H1 (cell line): ENCODE data around the gene TRIM28. TPM values are rescaled to one million over a fixed set of nuclear protein-coding genes. Genes with fewer than 3 reads are reported as not detected.

Experiments
- CTCF ChIA-PET: fragments of 300-600 bp; sonication (Branson Sonifier 250); formaldehyde crosslinking; loops from one replicate; lab custom pipeline; 2021; ENCODE audit not compliant: partially characterized antibody; lab: Charles Lee
- POLR2A ChIA-PET: fragments of 300-600 bp; sonication (Branson Sonifier 250); formaldehyde crosslinking; loops from one replicate; lab custom pipeline; 2021; ENCODE audit warnings: inconsistent platforms; ENCODE audit not compliant: partially characterized antibody; lab: Charles Lee
- DNase-seq, 2 experiments: peaks; one replicate each; pipeline versions ENCODE4 v3.0.0 to v3.0.0-alpha.2; 2010 to 2022; ENCODE audit warnings: low spot score in 2 of 2, low read depth in 1 of 2, mixed read lengths in 1 of 2
- FAIRE-seq: peaks from 2 replicates; lab custom pipeline; 2011; peaks lifted over from hg19 to GRCh38; lab: Jason Lieb, UNC
- H2AFZ ChIP-seq: 2 replicates; pipeline ENCODE4 v1.8.1; 2012; ENCODE audit warnings: low read length, inconsistent platforms
- H2AK5ac ChIP-seq: 2 replicates; pipeline ENCODE4 v1.6.1; 2013; ENCODE audit warnings: low read depth, low read length
- H2BK120ac ChIP-seq: replicated peaks from 2 replicates; pipeline ENCODE3; 2013; ENCODE audit warnings: low read depth, low read length, inconsistent platforms
- H2BK12ac ChIP-seq: 2 replicates; pipeline ENCODE4 v1.6.1; 2013; ENCODE audit warnings: low read depth, low read length
- H2BK15ac ChIP-seq: 2 replicates; pipeline ENCODE4 v1.6.1; 2013; ENCODE audit warnings: low read length
- H2BK20ac ChIP-seq: 2 replicates; pipeline ENCODE4 v1.6.1; 2013; ENCODE audit warnings: low read length
- H2BK5ac ChIP-seq: 2 replicates; pipeline ENCODE4 v1.6.1; 2013; ENCODE audit warnings: low read depth, low read length
- H3K14ac ChIP-seq: 2 replicates; pipeline ENCODE4 v1.6.1; 2013; ENCODE audit warnings: inconsistent platforms; ENCODE audit not compliant: insufficient read length
- H3K18ac ChIP-seq: 2 replicates; pipeline ENCODE4 v1.6.1; 2013; ENCODE audit warnings: low read length; ENCODE audit errors: extremely low read depth
- H3K23ac ChIP-seq: 2 replicates; pipeline ENCODE4 v1.6.1; 2013; ENCODE audit warnings: inconsistent platforms; ENCODE audit not compliant: insufficient read length
- H3K23me2 ChIP-seq: 2 replicates; pipeline ENCODE4 v1.6.1; 2013; ENCODE audit warnings: low read depth, low read length
- H3K27ac ChIP-seq: 2 replicates; pipeline ENCODE4 v1.6.1; 2011; ENCODE audit warnings: low read depth, low read length, inconsistent platforms
- H3K27me3 ChIP-seq, 4 experiments: replicated peaks in 1 of 4; 1 replicate in 1 of 4; 2 replicates in 3 of 4; pipeline versions ENCODE4 v1.6.1 to v1.8.1; 2011 to 2013; ENCODE audit warnings: low read length in 3 of 4, mild to moderate bottlenecking in 3 of 4, inconsistent platforms in 2 of 4, mixed read lengths in 2 of 4, moderate library complexity in 1 of 4; ENCODE audit not compliant: control insufficient read depth in 3 of 4, insufficient read depth in 3 of 4; ENCODE audit errors: extremely low read depth in 1 of 4
- H3K36me3 ChIP-seq, 4 experiments: 2 replicates each; pipeline versions ENCODE4 v1.6.1 to v1.8.1; 2011 to 2013; ENCODE audit warnings: mild to moderate bottlenecking in 4 of 4, low read length in 3 of 4, moderate library complexity in 2 of 4, control low read depth in 1 of 4, inconsistent platforms in 1 of 4; ENCODE audit not compliant: insufficient read depth in 4 of 4, control insufficient read depth in 2 of 4
- H3K4ac ChIP-seq: replicated peaks from 2 replicates; pipeline ENCODE3; 2013; ENCODE audit warnings: low read length, low read depth, mixed read lengths, inconsistent platforms; ENCODE audit not compliant: insufficient read length
- H3K4me1 ChIP-seq, 4 experiments: replicated peaks in 1 of 4; 1 replicate in 1 of 4; 2 replicates in 3 of 4; pipeline versions ENCODE4 v1.6.1 to v1.8.1; 2011 to 2013; ENCODE audit warnings: low read length in 3 of 4, inconsistent platforms in 2 of 4, mixed read lengths in 1 of 4; ENCODE audit not compliant: insufficient read depth in 4 of 4, control insufficient read depth in 3 of 4
- H3K4me2 ChIP-seq, 2 experiments: 2 replicates each; pipeline versions ENCODE4 v1.6.1 to v1.8.1; 2011 to 2013; ENCODE audit warnings: low read depth in 2 of 2, low read length in 2 of 2, control low read depth in 1 of 2, inconsistent platforms in 1 of 2, mild to moderate bottlenecking in 1 of 2; ENCODE audit not compliant: insufficient read depth in 1 of 2
- H3K4me3 ChIP-seq, 4 experiments: fragments of 200-600, 300-600 bp in 1 of 4; sonication (generic), shearing (Covaris generic), sonication (Bioruptor Twin) in 1 of 4; 2 replicates each; pipeline versions ENCODE4 v1.5.1 to v1.8.1; 2011 to 2016; ENCODE audit warnings: low read length in 4 of 4, low read depth in 3 of 4, control low read depth in 2 of 4, inconsistent platforms in 2 of 4, mild to moderate bottlenecking in 2 of 4, mixed read lengths in 1 of 4, moderate library complexity in 1 of 4; ENCODE audit not compliant: insufficient read depth in 2 of 4; ENCODE audit errors: extremely low read depth in 1 of 4
- H3K56ac ChIP-seq: replicated peaks from 2 replicates; pipeline ENCODE3; 2013; ENCODE audit warnings: low read depth, mild to moderate bottlenecking, mixed read lengths, low read length, inconsistent platforms; ENCODE audit not compliant: insufficient read length
- H3K79me1 ChIP-seq: 2 replicates; pipeline ENCODE4 v1.6.1; 2013; ENCODE audit warnings: low read depth, low read length, control low read depth
- H3K79me2 ChIP-seq, 2 experiments: 2 replicates each; pipeline versions ENCODE4 v1.6.1 to v1.8.1; 2012 to 2013; ENCODE audit warnings: low read length in 2 of 2, mild to moderate bottlenecking in 2 of 2, inconsistent platforms in 1 of 2; ENCODE audit not compliant: insufficient read depth in 2 of 2, control insufficient read depth in 1 of 2
- H3K9ac ChIP-seq, 4 experiments: replicated peaks in 1 of 4; 1 replicate in 1 of 4; 2 replicates in 3 of 4; pipeline versions ENCODE4 v1.6.1 to v1.8.1; 2011 to 2013; ENCODE audit warnings: low read depth in 3 of 4, low read length in 3 of 4, control low read depth in 2 of 4, mild to moderate bottlenecking in 2 of 4, moderate library complexity in 2 of 4, inconsistent platforms in 1 of 4; ENCODE audit errors: extremely low read depth in 1 of 4
- H3K9me3 ChIP-seq, 2 experiments: 2 replicates each; pipeline versions ENCODE4 v1.6.1 to v1.8.1; 2012 to 2013; ENCODE audit warnings: mild to moderate bottlenecking in 2 of 2, moderate library complexity in 2 of 2, control low read depth in 1 of 2, inconsistent platforms in 1 of 2, low read depth in 1 of 2, low read length in 1 of 2, mixed read lengths in 1 of 2; ENCODE audit not compliant: insufficient read depth in 2 of 2
- H4K20me1 ChIP-seq, 2 experiments: replicated peaks in 1 of 2; 2 replicates each; pipeline versions ENCODE3 to v1.8.1; 2011 to 2013; ENCODE audit warnings: inconsistent platforms in 2 of 2, low read length in 2 of 2, mild to moderate bottlenecking in 1 of 2; ENCODE audit not compliant: insufficient read depth in 2 of 2, control insufficient read depth in 1 of 2
- H4K5ac ChIP-seq: 2 replicates; pipeline ENCODE4 v1.6.1; 2013; ENCODE audit warnings: low read length, low read depth, mixed read lengths, inconsistent platforms; ENCODE audit not compliant: insufficient read length
- H4K8ac ChIP-seq: 2 replicates; pipeline ENCODE4 v1.8.0; 2013; ENCODE audit warnings: mild to moderate bottlenecking, moderate library complexity, low read length, inconsistent platforms; ENCODE audit not compliant: insufficient read depth; ENCODE audit errors: extremely low read depth
- H4K91ac ChIP-seq: replicated peaks from 2 replicates; pipeline ENCODE3; 2013; ENCODE audit warnings: low read length, mixed read lengths, inconsistent platforms; ENCODE audit not compliant: insufficient read length
- WGBS, 2 experiments: shearing (Covaris generic) in 1 of 2; methylation state at CpG; one replicate each; pipeline versions ENCODE4 v1.1.6 to v1.1.7; 2013 to 2015; ENCODE audit warnings: low lambda C conversion rate in 2 of 2, mixed read lengths in 2 of 2, inconsistent platforms in 1 of 2, low coverage in 1 of 2, missing lambda C conversion rate in 1 of 2; ENCODE audit not compliant: insufficient replicate concordance in 2 of 2, insufficient coverage in 1 of 2, insufficient read length in 1 of 2; ENCODE audit errors: extremely low coverage in 1 of 2, missing lambda C conversion rate in 1 of 2; 5-methylcytosine and 5-hydroxymethylcytosine counted together
- polyA plus RNA-seq, 7 experiments: library from polyadenylated mRNA; depleted of rRNA in 3 of 7; stranded (reverse) in 5 of 7; unstranded in 2 of 7; fragments of >200 nt in 5 of 7; fragments of 200-250 nt in 2 of 7; gene quantifications; 1 replicate in 5 of 7; 2 replicates in 1 of 7; 4 replicates in 1 of 7; pipeline versions ENCODE4 v1.2.1 to v1.2.3, GENCODE V29; 2011 to 2013; ENCODE audit warnings: missing spikeins in 2 of 7, mixed read lengths in 2 of 7
- total RNA-seq: library from RNA; stranded (reverse); fragmentation: NEBNext Ultra II Directional; extraction: Animal tissue kit (Norgen Biotek cat#: 25700); gene quantifications from 2 replicates; pipeline ENCODE4 v1.2.1, GENCODE V29; 2021

The TRIM28 gene
- total and polyA plus RNA-seq, 2 of the 8 experiments (the other 6 are each of a cell fraction or from before 2014, with no cell fraction given), result 1,433 to 1,442 TPM

- no peak overlapping the region for H3K56ac ChIP-seq
- CTCF ChIA-PET, result interaction anchor here (0.7 to 5.2 kb wide), 32 partner anchors 12 to 243 kb away, joined by 3 to 35 read pairs (median 7); partner anchors contain the start of genes CHMP2A, TRIM28 and UBE2M
- peaks cover 2% of the 10 kb centered on the region; the same call in 1 of the 2 replicates for H3K79me1 ChIP-seq
- H3K27ac ChIP-seq, result peak overlapping the region; percentile 91; the same call in 1 of the 2 replicates
- DNase-seq (no peak), FAIRE-seq (no peak)
- POLR2A ChIA-PET, result interaction anchor here (0.6 to 21.3 kb wide), 27 partner anchors 8 to 194 kb away, joined by 3 to 650 read pairs (median 5); partner anchors contain the start of genes CHMP2A, RPS5, TRIM28 and UBE2M
- H3K14ac ChIP-seq, result no peak overlapping the region
- no peak overlapping the region for H2AK5ac ChIP-seq
- H3K23me2 ChIP-seq, result peaks cover 7% of the 10 kb centered on the region
- no peak overlapping the region for H2BK15ac ChIP-seq
- H3K4ac ChIP-seq, result peak overlapping the region; percentile 10
- peaks cover 0 to 26% (median 13%) of the 10 kb centered on the region in 4 experiments; a peak in 6 of 7 replicates for H3K4me1 ChIP-seq
- H3K79me2 ChIP-seq, result peaks cover 0 to 15% of the 10 kb centered on the region in 2 experiments; a peak in 1 of 4 replicates
- 38% methylated on average over 7 of the region's 7 CpGs; no CpG with 5 or more reads in 1 of the 2 experiments for WGBS, 2 experiments
- no peak overlapping the region for H2BK20ac ChIP-seq
- H3K27me3 ChIP-seq, result no peaks in the 10 kb centered on the region; a peak in 1 of 7 replicates
- peak overlapping the region; percentile 89 for H2BK5ac ChIP-seq
- no peak overlapping the region for H2BK120ac ChIP-seq
- peak overlapping the region; percentile 68; the same call in 1 of the 2 replicates for H4K8ac ChIP-seq
- no peak overlapping the region for H2AFZ ChIP-seq
- H3K4me2 ChIP-seq, result peak overlapping the region; percentile 67 to 85
- H4K20me1 ChIP-seq, result peaks cover 2 to 9% of the 10 kb centered on the region in 2 experiments
- no peaks in the 10 kb centered on the region for H3K9me3 ChIP-seq
- peaks cover 0 to 9% (median 2%) of the 10 kb centered on the region in 4 experiments; a peak in 2 of 8 replicates for H3K36me3 ChIP-seq
- H4K91ac ChIP-seq, result peak overlapping the region; percentile 79
- peak overlapping the region; percentile 54 to 87 (median 70) for H3K4me3 ChIP-seq
- H2BK12ac ChIP-seq, result no peak overlapping the region; the same call in 1 of the 2 replicates
- peak overlapping the region; percentile 67 for H4K5ac ChIP-seq
- H3K9ac ChIP-seq, result peak overlapping the region; percentile 39 to 90 (median 82); a peak in 6 of 7 replicates
- H3K23ac ChIP-seq, result no peak overlapping the region
- peak overlapping the region; percentile 71 for H3K18ac ChIP-seq
Measured at GRCh38 chr19:58520257-58520599, 23.6 kb upstream of the TRIM28 start.
